SK-N-SH (cell line): ENCODE measurements around the gene COPZ1.

ENCODE experiments used
- FOXM1 ChIP-seq: IDR thresholded peaks from 2 replicates; pipeline ENCODE4 v1.4.0; 2012; ENCODE audit warnings: low read depth, mild to moderate bottlenecking
- GABPA ChIP-seq: IDR thresholded peaks from 2 replicates; pipeline ENCODE4 v1.4.0; 2012; ENCODE audit warnings: low read depth, mild to moderate bottlenecking
- POLR2AphosphoS5 ChIP-seq: IDR thresholded peaks from 2 replicates; pipeline ENCODE4 v1.6.1; 2012; ENCODE audit warnings: low read depth, low read length
- RFX5 ChIP-seq: IDR thresholded peaks from 2 replicates; pipeline ENCODE4 v1.6.1; 2012; ENCODE audit warnings: mild to moderate bottlenecking, improper control_type of control experiment, low read length
- TF ChIP-seq, protein P1 (sequence below): fragments of 200-600 bp; sonication (generic); IDR thresholded peaks from 2 replicates; pipeline ENCODE4 v1.6.1; 2017; ENCODE audit warnings: antibody characterized with exemption, mild to moderate bottlenecking, moderate library complexity
- TF ChIP-seq, protein P2 (sequence below): IDR thresholded peaks from 2 replicates; pipeline ENCODE4 v1.4.0; 2012; ENCODE audit warnings: low read depth
- TF ChIP-seq, protein P3 (sequence below): IDR thresholded peaks from 2 replicates; pipeline ENCODE4 v1.4.0; 2012; ENCODE audit warnings: low read depth, borderline replicate concordance

DNA sequence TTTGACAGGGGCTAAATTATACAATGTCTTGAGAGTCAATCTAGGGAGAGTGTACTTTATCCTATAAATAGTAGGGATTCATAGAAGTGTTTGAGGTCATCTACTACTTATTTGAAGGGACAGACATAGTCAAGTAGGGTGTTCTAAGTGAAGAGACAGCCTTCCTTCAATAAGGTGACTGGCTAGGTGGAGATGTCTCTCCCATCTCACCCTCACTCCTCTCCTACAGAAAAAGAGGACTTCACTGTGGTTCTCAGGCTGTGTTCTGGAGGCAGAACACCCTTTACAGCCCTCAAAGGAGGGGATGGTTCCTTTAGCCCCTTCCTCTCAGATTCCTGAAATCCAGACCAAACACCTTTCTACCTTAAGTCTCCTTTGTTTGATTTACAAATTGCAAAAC is 21.3 kb upstream of the COPZ1 start:
- TF ChIP-seq, protein P1, sequence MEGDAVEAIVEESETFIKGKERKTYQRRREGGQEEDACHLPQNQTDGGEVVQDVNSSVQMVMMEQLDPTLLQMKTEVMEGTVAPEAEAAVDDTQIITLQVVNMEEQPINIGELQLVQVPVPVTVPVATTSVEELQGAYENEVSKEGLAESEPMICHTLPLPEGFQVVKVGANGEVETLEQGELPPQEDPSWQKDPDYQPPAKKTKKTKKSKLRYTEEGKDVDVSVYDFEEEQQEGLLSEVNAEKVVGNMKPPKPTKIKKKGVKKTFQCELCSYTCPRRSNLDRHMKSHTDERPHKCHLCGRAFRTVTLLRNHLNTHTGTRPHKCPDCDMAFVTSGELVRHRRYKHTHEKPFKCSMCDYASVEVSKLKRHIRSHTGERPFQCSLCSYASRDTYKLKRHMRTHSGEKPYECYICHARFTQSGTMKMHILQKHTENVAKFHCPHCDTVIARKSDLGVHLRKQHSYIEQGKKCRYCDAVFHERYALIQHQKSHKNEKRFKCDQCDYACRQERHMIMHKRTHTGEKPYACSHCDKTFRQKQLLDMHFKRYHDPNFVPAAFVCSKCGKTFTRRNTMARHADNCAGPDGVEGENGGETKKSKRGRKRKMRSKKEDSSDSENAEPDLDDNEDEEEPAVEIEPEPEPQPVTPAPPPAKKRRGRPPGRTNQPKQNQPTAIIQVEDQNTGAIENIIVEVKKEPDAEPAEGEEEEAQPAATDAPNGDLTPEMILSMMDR: no peak
- TF ChIP-seq POLR2AphosphoS5 (no peak), GABPA (no peak), FOXM1 (no peak), RFX5 (no peak)
- TF ChIP-seq, protein P2, sequence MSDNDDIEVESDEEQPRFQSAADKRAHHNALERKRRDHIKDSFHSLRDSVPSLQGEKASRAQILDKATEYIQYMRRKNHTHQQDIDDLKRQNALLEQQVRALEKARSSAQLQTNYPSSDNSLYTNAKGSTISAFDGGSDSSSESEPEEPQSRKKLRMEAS: no peak
- TF ChIP-seq, protein P3, sequence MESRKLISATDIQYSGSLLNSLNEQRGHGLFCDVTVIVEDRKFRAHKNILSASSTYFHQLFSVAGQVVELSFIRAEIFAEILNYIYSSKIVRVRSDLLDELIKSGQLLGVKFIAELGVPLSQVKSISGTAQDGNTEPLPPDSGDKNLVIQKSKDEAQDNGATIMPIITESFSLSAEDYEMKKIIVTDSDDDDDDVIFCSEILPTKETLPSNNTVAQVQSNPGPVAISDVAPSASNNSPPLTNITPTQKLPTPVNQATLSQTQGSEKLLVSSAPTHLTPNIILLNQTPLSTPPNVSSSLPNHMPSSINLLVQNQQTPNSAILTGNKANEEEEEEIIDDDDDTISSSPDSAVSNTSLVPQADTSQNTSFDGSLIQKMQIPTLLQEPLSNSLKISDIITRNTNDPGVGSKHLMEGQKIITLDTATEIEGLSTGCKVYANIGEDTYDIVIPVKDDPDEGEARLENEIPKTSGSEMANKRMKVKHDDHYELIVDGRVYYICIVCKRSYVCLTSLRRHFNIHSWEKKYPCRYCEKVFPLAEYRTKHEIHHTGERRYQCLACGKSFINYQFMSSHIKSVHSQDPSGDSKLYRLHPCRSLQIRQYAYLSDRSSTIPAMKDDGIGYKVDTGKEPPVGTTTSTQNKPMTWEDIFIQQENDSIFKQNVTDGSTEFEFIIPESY: no peak
